ENCODE results near the gene SCMH1.
"Not testable (repeated sequence)": the region's sequence is repeated elsewhere in the genome, so short reads cannot be mapped to it uniquely, and the experiment has no call there.

The SCMH1 gene

DNA sequence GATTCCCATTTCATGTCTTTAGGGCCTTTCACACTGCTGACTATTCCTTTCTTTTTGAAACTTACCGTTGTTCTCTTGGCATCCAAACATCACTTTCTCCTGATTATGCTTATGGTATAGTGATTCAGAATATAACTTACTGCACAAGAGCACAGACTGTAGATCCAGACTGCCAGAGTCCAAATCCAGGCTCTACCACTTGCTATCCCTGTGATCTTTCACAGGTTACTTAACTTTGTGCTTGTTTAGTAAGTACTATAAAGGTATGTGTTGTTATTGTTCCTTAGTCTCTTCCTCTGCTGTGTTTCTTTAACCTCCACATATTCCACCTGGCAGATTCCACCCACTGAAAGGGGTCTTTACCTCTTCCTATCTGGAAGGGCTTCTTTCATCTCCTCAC lies 8.4 kb downstream of the SCMH1 start:
- no peak for DNase-seq (ENCODE audit: low read depth)
- TF ChIP-seq, protein P1, sequence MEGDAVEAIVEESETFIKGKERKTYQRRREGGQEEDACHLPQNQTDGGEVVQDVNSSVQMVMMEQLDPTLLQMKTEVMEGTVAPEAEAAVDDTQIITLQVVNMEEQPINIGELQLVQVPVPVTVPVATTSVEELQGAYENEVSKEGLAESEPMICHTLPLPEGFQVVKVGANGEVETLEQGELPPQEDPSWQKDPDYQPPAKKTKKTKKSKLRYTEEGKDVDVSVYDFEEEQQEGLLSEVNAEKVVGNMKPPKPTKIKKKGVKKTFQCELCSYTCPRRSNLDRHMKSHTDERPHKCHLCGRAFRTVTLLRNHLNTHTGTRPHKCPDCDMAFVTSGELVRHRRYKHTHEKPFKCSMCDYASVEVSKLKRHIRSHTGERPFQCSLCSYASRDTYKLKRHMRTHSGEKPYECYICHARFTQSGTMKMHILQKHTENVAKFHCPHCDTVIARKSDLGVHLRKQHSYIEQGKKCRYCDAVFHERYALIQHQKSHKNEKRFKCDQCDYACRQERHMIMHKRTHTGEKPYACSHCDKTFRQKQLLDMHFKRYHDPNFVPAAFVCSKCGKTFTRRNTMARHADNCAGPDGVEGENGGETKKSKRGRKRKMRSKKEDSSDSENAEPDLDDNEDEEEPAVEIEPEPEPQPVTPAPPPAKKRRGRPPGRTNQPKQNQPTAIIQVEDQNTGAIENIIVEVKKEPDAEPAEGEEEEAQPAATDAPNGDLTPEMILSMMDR (IDR thresholded peaks at IDR 0.05; ENCODE audit: insufficient read depth, low read depth, low read length, missing control alignments) = no peak
- H3K4me3 ChIP-seq (ENCODE audit: low read length) = no peak overlapping the region

DNA sequence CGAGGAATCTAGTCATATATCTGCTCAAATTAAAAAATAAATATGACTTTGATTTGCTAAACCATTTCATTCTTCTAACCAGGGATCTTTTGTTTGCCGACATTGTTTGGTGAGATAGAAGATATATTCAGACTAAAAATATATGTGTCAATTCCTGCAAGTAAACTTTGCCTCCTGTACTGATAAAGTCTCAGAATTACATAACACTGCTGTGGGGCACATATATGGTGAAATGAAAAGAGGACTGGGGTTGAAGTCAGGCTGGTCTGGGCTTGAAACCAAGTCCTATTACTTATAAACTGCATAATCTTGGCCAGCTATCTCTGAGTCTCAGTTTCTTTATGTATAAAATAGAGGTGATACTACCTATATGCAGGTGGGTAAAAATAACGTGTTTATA lies 9.8 kb downstream of the SCMH1 start:
- peak; percentile 15 for DNase-seq (ENCODE audit: low read depth)
- TF ChIP-seq, protein P1 (IDR thresholded peaks at IDR 0.05; ENCODE audit: insufficient read depth, low read depth, low read length, missing control alignments) = no peak

DNA sequence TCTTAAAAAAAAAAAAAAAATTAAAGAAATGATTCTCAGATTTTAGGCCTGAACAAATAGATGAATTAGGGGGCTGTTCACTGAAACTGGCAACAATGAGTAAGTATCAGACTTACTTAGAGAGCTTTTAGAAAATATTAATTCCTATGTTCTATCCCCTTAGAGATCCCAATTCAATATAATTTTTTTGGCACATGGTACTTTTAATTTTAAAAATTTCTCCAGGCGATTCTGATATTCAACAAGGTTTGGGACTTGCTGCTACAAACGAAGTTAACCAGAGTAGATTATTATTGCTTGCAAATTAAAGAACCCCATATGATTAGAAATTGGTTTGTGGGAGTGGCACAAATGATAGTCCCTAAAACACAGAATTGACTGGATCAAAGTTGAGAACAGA lies 11.4 kb downstream of the SCMH1 start:
- TF ChIP-seq, protein P1 (IDR thresholded peaks at IDR 0.05; ENCODE audit: insufficient read depth, low read depth, low read length, missing control alignments) = no peak
- no peak overlapping the region for H3K4me3 ChIP-seq (ENCODE audit: low read length)
- no peak for DNase-seq (ENCODE audit: low read depth)

More for the DNA sequence above, 9.8 kb downstream of the SCMH1 start:
- H3K4me3 ChIP-seq (ENCODE audit: low read length) = no peak overlapping the region

DNA sequence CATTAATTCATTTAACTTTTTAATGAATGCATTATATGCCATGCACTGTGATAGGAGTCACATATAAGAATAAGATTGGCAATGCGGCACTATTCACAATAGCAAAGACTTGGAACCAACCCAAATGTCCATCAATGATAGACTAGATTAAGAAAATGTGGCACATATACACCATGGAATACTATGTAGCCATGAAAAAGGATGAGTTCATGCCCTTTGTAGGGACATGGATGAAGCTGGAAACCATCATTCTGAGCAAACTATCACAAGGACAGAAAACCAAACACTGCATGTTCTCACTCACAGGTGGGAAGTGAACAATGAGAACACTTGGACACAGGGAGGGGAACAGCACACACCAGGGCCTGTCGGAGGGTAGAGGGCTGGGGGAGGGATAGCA lies 12.9 kb downstream of the SCMH1 start:
- not testable (repeated sequence) for DNase-seq (ENCODE audit: low read depth); H3K4me3 ChIP-seq (ENCODE audit: low read length)

DNA sequence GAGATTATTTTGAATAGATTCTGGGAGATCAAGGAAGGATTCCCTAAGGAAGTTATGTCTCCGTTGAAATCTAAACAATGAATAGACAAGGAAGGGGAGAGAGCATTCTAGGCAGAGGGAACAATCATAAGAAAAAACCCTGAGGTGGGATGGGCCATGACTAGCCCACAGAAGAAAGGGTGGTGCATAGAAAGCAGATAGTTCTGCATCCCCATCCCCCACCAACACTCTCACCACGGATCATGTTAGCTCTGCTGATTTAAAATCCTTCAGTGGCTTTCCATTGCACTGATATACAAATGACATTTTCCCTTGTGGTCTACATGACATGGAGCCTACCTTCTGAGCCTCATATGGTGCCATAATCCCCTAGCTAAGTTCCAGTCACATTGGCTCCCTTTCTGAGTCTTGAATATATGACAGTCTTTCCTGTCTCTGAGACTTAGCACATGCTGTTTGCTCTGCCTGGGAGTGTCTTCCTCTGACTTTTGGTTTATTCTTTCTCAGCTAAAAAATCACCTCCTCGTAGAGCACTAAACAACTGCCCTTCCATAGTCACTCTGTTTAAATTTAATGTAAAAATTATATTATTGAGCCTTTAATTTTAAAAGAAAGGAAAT lies 15.2 kb downstream of the SCMH1 start:
- H3K4me3 ChIP-seq (ENCODE audit: low read length) = no peak overlapping the region
- DNase-seq (ENCODE audit: low read depth) = peak; percentile 21
- TF ChIP-seq, protein P1 (IDR thresholded peaks at IDR 0.05; ENCODE audit: insufficient read depth, low read depth, low read length, missing control alignments) = no peak

DNA sequence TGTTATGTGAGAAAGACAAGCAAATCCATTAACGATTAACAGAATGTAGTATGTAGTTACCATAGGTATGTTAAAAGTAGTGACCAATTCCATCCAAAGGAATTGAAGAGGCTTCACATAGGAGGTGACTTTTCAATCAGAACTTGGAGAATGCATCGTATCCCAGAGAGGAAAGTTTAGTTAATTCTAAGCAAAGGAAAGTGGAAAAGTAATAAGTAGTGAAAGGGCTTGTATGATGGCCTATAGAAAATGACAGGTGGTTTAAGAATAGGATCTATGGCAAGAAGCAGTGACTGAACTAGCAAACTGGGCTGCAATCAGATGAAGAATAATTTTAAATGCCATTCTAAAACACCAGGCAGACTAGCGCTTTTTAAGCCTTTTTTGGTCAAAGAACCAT lies 16.6 kb downstream of the SCMH1 start:
- no peak overlapping the region for H3K4me3 ChIP-seq (ENCODE audit: low read length)
- TF ChIP-seq, protein P1 (IDR thresholded peaks at IDR 0.05; ENCODE audit: insufficient read depth, low read depth, low read length, missing control alignments) = no peak
- no peak for DNase-seq (ENCODE audit: low read depth)

DNA sequence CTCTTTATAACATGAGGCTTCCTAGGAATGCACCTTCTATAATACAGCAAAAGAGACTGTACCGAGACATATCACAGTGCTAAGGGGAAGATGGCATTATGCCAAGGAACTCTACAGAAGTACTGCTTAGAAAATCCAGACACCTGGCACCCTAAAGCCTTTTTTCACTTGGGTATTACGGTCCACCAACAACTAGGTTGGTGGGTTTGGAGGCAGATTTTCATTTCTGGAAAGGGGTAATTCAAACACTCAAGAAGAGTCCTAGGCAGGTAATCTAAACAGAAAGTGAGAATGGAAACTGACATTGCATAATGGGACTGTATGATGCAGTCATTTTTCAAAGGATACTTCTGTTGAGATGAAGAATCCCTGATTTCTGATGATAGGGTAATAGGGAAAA lies 19.6 kb downstream of the SCMH1 start:
- DNase-seq (ENCODE audit: low read depth) = peak; percentile 29
- no peak overlapping the region for H3K4me3 ChIP-seq (ENCODE audit: low read length)
- TF ChIP-seq, protein P1 (IDR thresholded peaks at IDR 0.05; ENCODE audit: insufficient read depth, low read depth, low read length, missing control alignments) = no peak
